Activated CD8-positive, alpha-beta T cell treated with anti-CD3 and anti-CD28 coated beads, Interleukin-2, amount 10 ng/mL, durations not matched to agents 7 days and 5 days (primary cell): ENCODE measurements around the gene WDTC1. TPM values are rescaled to one million over a fixed set of nuclear protein-coding genes. Genes with fewer than 3 reads are reported as not detected.

Experiments
- ATAC-seq: fragments of 150-1000 bp; cut with Tn5 transposase; one replicate; pipeline ENCODE4 v1.10.0; 2021; ENCODE audit warnings: moderate library complexity
- CTCF ChIA-PET: fragments of 350-600 bp; sonication (Branson Sonifier 250); formaldehyde crosslinking; loops from one replicate; lab custom pipeline; 2021; ENCODE audit warnings: antibody characterized with exemption; lab: Charles Lee
- POLR2A ChIA-PET: fragments of 350-600 bp; sonication (Branson Sonifier 250); formaldehyde crosslinking; loops from one replicate; lab custom pipeline; 2021; ENCODE audit warnings: antibody characterized with exemption; lab: Charles Lee
- DNase-seq: peaks from one replicate; pipeline ENCODE4 v3.0.0-alpha.2; 2020
- H3K27ac Mint-ChIP-seq: one replicate; pipeline ENCODE4 v1.8.0; 2021; ENCODE audit warnings: mild to moderate bottlenecking, mixed read lengths
- H3K27me3 Mint-ChIP-seq: one replicate; pipeline ENCODE4 v1.8.0; 2021; ENCODE audit warnings: low read depth, mixed read lengths
- H3K36me3 Mint-ChIP-seq: one replicate; pipeline ENCODE4 v1.8.0; 2021; ENCODE audit warnings: low read depth, mixed read lengths
- H3K4me1 Mint-ChIP-seq: one replicate; pipeline ENCODE4 v1.8.0; 2021; ENCODE audit warnings: low read depth, mixed read lengths
- H3K4me3 Mint-ChIP-seq: one replicate; pipeline ENCODE4 v1.8.0; 2021; ENCODE audit warnings: mild to moderate bottlenecking, mixed read lengths
- H3K9me3 Mint-ChIP-seq: one replicate; pipeline ENCODE4 v1.8.0; 2022; ENCODE audit warnings: mixed read lengths; ENCODE audit not compliant: insufficient read depth
- total RNA-seq, 2 experiments: library from RNA; stranded (reverse); gene quantifications; one replicate each; pipeline ENCODE4 v1.2.3, GENCODE V29; 2021

Gene WDTC1
- total RNA-seq, 2 experiments from 2014 or later = 24.7 to 25.0 TPM

DNA sequence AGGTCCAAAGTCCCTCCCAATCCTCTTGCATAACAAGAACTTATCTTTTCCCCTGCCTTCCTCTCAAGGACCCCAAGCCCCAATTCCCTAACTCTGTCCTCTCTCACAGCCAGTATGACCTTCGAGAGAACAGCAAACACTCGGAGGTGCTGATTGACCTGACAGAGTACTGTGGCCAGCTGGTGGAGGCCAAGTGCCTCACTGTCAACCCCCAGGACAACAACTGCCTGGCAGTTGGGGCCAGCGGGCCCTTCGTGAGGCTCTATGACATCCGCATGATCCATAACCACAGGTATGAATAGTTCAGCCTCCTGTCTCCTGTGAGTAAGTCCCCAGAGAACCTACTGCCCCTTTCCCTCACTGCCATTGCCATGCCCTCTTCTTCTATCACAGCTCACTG, 57.7 kb downstream of the WDTC1 start:
- ATAC-seq (no peak), DNase-seq (no peak)
- H3K27ac Mint-ChIP-seq = no peak overlapping the region
- ChIA-PET POLR2A (no interaction called here), CTCF (interaction anchor here (1.3 kb wide), 1 partner anchor 377 kb away, joined by 3 read pairs; no protein-coding TSS in a partner anchor)
- H3K9me3 Mint-ChIP-seq = no peaks in the 10 kb centered on the region
- H3K4me1 Mint-ChIP-seq = peaks cover 9% of the 10 kb centered on the region
- H3K36me3 Mint-ChIP-seq = peaks cover 10% of the 10 kb centered on the region
- no peaks in the 10 kb centered on the region for H3K27me3 Mint-ChIP-seq
- no peak overlapping the region for H3K4me3 Mint-ChIP-seq

DNA sequence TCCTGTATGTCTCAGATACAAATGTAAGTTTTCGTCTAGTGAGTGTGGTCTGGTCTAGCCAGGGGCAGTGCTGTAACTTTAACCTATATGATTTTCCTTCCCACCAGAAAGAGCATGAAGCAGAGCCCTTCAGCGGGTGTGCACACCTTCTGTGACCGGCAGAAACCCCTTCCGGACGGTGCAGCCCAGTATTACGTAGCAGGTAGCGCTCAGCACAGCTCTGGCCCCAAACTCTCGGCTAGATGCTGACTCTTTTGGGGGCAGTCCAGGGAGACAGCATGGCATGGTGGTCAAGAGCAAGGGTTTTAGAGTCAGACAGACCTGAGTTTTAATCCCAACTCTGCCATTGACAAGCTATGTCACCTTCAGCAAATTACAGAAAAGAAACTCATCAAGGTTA, 59.5 kb downstream of the WDTC1 start:
- peaks cover 4% of the 10 kb centered on the region for H3K36me3 Mint-ChIP-seq
- DNase-seq (no peak), ATAC-seq (no peak)
- POLR2A ChIA-PET = interaction anchor here (0.6 kb wide), 1 partner anchor 95 kb away, joined by 4 read pairs; no protein-coding TSS in a partner anchor
- H3K9me3 Mint-ChIP-seq = no peaks in the 10 kb centered on the region
- H3K4me3 Mint-ChIP-seq = no peak overlapping the region
- peaks cover 9% of the 10 kb centered on the region for H3K4me1 Mint-ChIP-seq
- CTCF ChIA-PET = interaction anchor here (0.7 to 10.6 kb wide), 12 partner anchors 8 to 313 kb away, joined by 3 to 266 read pairs (median 10); no protein-coding TSS in a partner anchor
- H3K27me3 Mint-ChIP-seq = no peaks in the 10 kb centered on the region
- H3K27ac Mint-ChIP-seq = no peak overlapping the region

DNA sequence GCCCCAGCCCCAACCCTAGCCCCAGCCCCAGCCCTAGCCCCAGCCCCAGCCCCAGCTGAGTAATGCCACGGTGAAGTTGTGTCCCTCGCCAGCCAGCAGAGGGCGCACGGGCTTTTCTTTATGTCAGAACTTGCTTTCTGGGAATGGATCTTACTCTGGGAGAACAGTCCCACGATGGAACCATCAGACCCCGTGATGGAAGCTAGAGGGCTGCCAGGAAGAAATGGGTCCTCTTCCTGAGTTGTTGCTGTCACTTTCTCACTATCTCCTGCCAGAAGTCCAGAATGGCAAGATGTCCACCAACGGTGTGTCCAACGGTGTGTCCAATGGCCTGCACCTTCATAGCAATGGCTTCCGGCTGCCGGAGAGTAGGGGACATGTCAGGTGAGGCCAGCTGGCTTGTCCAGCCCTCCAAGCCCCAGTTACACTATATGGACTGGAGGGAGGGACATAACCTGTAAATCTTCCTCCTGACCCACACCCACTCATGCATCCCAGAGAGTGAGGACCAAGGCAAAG, 62.4 kb downstream of the WDTC1 start:
- no peak overlapping the region for H3K4me3 Mint-ChIP-seq
- ChIA-PET CTCF (interaction anchor here (0.6 to 10.6 kb wide), 76 partner anchors 9 to 509 kb away, joined by 3 to 266 read pairs (median 5); partner anchors contain the start of genes AHDC1, CD164L2, SLC9A1 and WDTC1), POLR2A (interaction anchor here (0.6 to 0.9 kb wide), 3 partner anchors 60 to 343 kb away, joined by 3 to 5 read pairs (median 5); no protein-coding TSS in a partner anchor)
- no peaks in the 10 kb centered on the region for H3K9me3 Mint-ChIP-seq
- H3K4me1 Mint-ChIP-seq = peaks cover 9% of the 10 kb centered on the region
- ATAC-seq (peak; percentile 79), DNase-seq (peak; percentile 77)
- H3K36me3 Mint-ChIP-seq = peaks cover 4% of the 10 kb centered on the region
- H3K27ac Mint-ChIP-seq = no peak overlapping the region
- no peaks in the 10 kb centered on the region for H3K27me3 Mint-ChIP-seq

DNA sequence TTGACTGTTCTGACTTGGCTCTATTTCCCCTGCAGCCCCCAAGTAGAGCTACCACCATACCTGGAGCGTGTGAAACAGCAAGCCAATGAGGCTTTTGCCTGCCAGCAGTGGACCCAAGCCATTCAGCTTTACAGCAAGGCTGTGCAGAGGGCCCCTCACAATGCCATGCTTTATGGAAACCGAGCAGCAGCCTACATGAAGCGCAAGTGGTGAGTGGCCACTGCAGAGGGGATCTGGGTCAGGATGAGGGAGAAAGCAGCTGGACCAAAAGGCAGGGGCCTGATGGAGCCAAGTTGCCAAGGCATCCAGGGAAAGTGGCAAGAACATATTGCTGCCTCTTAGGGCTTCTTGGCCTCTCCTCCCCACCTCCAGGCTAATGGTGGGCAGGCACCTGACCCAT, 63.5 kb downstream of the WDTC1 start:
- no peak for DNase-seq
- Mint-ChIP-seq H3K9me3 (no peaks in the 10 kb centered on the region), H3K27me3 (no peaks in the 10 kb centered on the region), H3K27ac (no peak overlapping the region), H3K36me3 (peaks cover 2% of the 10 kb centered on the region), H3K4me1 (peaks cover 9% of the 10 kb centered on the region), H3K4me3 (no peak overlapping the region)
- ATAC-seq = no peak
- ChIA-PET CTCF (interaction anchor here (1.0 to 10.6 kb wide), 20 partner anchors 13 to 309 kb away, joined by 3 to 266 read pairs (median 16); partner anchors contain the start of gene AHDC1), POLR2A (interaction anchor here (0.6 kb wide), 1 partner anchor 98 kb away, joined by 3 read pairs; no protein-coding TSS in a partner anchor)

DNA sequence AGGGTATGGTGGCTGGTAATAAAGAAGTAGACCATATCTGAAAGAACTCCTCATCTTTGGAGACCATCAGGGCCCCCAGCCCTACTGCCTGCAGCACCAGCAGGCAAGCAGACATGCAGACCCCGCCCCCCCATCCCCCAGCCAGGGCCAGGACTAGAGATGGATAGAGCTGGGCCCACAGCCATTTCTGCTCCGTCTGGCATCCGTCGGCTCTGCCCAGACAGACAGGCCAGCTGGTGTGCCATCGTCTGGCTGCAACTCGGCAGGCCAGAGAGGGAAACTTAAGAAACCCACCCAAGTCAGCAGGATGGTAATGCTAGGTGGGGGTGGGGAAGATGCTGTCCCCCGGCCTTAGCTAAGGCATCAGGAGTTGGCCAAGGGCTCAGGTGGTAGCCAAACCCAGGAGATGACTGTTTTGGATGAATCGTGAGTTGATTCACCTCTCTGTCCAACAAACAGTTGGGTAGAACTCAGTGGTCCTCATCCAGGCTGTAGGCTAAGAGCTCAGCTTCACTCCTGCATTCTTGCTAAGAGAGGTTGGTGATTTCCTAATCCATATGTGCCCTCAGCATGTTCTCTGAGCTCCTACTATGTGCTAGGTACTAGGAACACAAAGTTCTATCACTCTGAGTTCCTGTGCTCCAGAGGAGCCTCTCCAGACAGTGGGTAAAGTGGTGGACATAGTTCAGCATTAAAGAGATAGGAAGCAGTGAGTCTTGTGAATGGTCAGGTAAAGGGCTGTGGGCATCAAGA, 64.4 kb downstream of the WDTC1 start:
- peaks cover 9% of the 10 kb centered on the region for H3K4me1 Mint-ChIP-seq
- ChIA-PET CTCF (interaction anchor here (1.1 to 10.6 kb wide), 18 partner anchors 8 to 308 kb away, joined by 3 to 266 read pairs (median 8); partner anchors contain the start of genes AHDC1 and GPR3), POLR2A (no interaction called here)
- no peaks in the 10 kb centered on the region for H3K9me3 Mint-ChIP-seq
- H3K27me3 Mint-ChIP-seq = no peaks in the 10 kb centered on the region
- no peak overlapping the region for H3K4me3 Mint-ChIP-seq
- DNase-seq = no peak
- H3K36me3 Mint-ChIP-seq = peaks cover 2% of the 10 kb centered on the region
- H3K27ac Mint-ChIP-seq = no peak overlapping the region
- no peak for ATAC-seq

DNA sequence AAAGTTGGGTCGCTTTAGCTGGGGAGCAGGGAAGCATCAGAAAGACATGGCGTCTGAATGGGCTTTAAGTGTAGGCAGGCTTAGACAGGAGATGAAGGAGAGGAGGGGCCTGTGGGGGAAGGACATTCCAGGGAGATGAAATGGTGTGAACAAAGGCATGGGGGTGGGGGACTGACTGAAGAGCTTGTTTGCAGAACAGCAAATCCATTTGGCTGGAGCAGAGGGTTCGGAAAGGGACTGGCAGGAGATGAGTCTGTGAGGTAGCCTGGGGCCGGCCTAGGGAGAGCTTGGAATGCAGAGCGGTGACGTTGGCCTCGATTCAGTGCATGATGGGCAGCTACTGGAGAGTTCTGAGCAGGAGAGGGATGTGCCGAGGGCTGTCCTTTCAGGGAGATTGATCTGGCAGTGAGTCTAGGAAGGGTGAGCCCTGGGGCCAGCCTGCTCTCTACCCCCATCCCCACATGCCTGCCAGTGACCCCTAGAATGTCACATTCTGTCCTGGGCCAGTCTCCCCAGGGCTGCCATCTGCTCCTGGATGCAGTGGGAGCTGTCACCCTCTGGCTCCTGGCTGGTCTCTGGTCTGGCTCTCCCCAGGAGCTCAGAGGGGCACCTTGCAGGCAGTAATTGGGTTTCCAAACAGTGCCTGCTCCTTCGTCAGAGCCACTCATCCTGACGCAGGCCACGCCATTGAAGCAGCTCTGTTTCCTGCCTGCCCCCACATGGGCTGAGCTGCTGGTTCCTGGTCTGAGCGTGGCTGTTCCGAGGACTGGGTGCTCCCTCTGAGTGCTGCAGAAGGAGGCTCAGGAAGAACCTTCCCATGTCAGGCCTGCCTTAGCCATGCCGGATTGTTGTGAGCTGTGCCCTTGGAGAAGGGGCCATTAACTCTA, 65.2 kb downstream of the WDTC1 start:
- ATAC-seq (no peak), DNase-seq (no peak)
- Mint-ChIP-seq H3K36me3 (peaks cover 2% of the 10 kb centered on the region), H3K27me3 (no peaks in the 10 kb centered on the region), H3K4me1 (peaks cover 9% of the 10 kb centered on the region), H3K9me3 (no peaks in the 10 kb centered on the region), H3K4me3 (no peak overlapping the region), H3K27ac (no peak overlapping the region)
- ChIA-PET CTCF (interaction anchor here (0.9 to 10.6 kb wide), 31 partner anchors 9 to 372 kb away, joined by 3 to 266 read pairs (median 8); partner anchors contain the start of genes AHDC1, GPR3, IFI6 and MAP3K6), POLR2A (no interaction called here)

DNA sequence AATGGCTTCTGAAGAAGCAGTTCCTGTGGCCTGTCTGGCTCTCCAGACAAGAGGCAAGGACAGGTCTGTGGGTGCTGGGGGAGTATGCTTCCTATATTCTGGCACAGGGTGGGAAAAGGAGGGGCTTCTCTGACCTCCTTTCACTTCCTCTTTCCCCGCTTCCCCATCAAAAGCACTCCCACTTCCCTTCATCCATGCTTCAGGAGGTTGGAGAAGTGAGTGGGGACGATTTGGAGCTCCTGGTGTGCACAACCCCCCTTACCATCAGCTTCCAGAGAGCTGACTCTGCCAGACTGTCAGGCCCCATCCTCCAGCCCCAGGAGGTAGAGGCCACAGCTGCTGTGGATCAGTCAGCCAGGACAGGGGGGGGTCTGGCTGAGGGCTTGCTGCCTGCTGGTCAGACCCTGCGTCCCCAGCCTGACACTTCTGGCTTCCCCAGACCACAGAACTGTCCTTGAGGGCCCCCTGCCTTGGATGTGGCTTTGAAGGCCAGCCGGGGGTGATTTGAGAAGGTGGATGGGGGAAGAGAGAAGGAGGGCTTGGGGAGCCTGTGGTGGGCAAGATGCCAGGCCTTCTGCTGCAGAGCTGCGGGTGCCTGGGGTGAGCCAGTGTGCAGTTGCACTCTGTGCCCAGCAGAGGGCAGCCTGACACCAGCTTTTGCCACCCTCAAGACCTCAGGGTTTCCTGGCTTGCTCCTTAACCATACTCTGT, 66.1 kb downstream of the WDTC1 start:
- no peak overlapping the region for H3K4me3 Mint-ChIP-seq
- peaks cover 9% of the 10 kb centered on the region for H3K4me1 Mint-ChIP-seq
- DNase-seq (peak; percentile 79), ATAC-seq (peak; percentile 83)
- H3K36me3 Mint-ChIP-seq = no peaks in the 10 kb centered on the region
- no peaks in the 10 kb centered on the region for H3K27me3 Mint-ChIP-seq
- no peak overlapping the region for H3K27ac Mint-ChIP-seq
- POLR2A ChIA-PET = interaction anchor here (0.6 kb wide), 2 partner anchors 159 to 296 kb away, joined by 3 to 6 read pairs; no protein-coding TSS in a partner anchor
- CTCF ChIA-PET = interaction anchor here (0.9 to 10.6 kb wide), 34 partner anchors 10 to 372 kb away, joined by 3 to 266 read pairs (median 5); partner anchors contain the start of genes AHDC1, GPR3, IFI6 and MAP3K6
- no peaks in the 10 kb centered on the region for H3K9me3 Mint-ChIP-seq

DNA sequence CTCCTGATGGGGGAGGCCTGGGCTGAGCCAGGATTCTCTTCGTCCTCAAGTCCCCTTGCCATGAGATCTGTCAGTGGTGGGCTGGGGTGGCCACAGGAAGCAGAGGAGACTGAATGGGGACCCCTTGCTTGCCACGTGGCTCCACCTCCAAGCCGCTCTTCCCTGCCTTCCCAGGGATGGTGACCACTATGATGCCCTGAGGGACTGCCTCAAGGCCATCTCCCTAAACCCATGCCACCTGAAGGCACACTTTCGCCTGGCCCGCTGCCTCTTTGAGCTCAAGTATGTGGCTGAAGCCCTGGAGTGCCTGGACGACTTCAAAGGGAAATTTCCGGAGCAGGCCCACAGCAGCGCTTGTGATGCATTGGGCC, 66.6 kb downstream of the WDTC1 start:
- Mint-ChIP-seq H3K36me3 (no peaks in the 10 kb centered on the region), H3K4me1 (peaks cover 5% of the 10 kb centered on the region), H3K4me3 (no peak overlapping the region), H3K27me3 (no peaks in the 10 kb centered on the region), H3K9me3 (no peaks in the 10 kb centered on the region), H3K27ac (no peak overlapping the region)
- ATAC-seq (no peak), DNase-seq (no peak)
- CTCF ChIA-PET = interaction anchor here (0.9 to 10.6 kb wide), 34 partner anchors 8 to 362 kb away, joined by 3 to 266 read pairs (median 5); partner anchors contain the start of genes AHDC1, GPR3, MAP3K6 and SYTL1
- POLR2A ChIA-PET = interaction anchor here (0.6 kb wide), 2 partner anchors 158 to 296 kb away, joined by 3 to 6 read pairs; no protein-coding TSS in a partner anchor

DNA sequence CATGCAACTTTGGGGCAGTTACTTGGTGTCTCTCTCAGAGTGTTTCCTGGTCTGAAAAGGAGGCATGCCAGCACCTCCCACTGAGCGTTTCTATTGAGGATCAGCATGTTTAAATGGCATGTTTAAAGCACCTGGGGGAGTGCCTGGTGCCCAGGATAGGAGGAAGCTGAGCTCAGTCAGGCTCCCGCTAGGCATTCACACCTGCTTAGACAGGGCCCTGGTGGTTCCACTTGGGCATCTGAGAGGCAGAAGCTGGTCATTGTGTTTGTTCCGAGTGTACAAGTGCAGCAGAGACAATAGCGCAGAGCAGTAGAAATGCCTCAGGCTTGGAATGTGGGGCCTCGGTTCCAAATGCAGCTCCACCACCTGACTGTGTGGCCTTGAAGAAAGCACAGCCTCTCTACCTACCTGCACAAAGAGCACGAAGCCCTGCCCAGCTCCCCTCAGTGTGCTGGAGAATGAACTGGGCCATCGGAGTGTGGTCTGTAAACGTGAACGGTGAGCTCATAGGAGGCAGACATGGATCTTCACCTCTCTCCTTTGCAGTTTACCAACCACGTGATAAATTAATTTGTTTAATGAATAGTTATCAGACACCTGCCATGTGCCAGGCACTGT, 67.3 kb downstream of the WDTC1 start:
- H3K4me1 Mint-ChIP-seq = no peaks in the 10 kb centered on the region

DNA sequence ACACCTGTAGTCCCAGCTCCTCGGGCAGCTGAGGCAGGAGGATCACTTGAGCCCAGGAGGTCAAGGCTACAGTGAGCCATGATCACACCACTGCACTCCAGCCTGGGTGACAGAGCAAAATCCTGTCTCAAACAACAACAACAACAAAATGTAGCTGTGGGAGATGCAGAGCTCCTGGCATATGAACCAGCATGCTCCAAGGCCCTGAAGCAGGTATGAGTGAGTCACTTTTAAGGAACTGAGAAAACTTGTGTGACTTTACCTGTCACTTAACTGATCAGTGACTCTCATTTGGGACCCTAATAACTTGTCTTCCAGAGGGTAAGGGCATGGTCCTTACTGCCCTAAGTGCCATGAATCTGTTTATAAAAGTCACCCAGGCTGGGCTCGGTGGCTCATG, 68.2 kb downstream of the WDTC1 start:
- Mint-ChIP-seq H3K27ac (no peak overlapping the region), H3K4me3 (no peak overlapping the region), H3K27me3 (no peaks in the 10 kb centered on the region), H3K36me3 (no peaks in the 10 kb centered on the region), H3K9me3 (no peaks in the 10 kb centered on the region), H3K4me1 (no peaks in the 10 kb centered on the region)
- no peak for DNase-seq
- no peak for ATAC-seq
- POLR2A ChIA-PET = interaction anchor here (1.6 kb wide), 1 partner anchor 54 kb away, joined by 4 read pairs; no protein-coding TSS in a partner anchor
- CTCF ChIA-PET = interaction anchor here (0.7 to 10.6 kb wide), 18 partner anchors 8 to 304 kb away, joined by 3 to 266 read pairs (median 18); partner anchors contain the start of genes AHDC1, GPR3 and MAP3K6

More for the DNA sequence above, 67.3 kb downstream of the WDTC1 start:
- ChIA-PET POLR2A (interaction anchor here (1.6 kb wide), 1 partner anchor 55 kb away, joined by 4 read pairs; no protein-coding TSS in a partner anchor), CTCF (interaction anchor here (0.7 to 10.6 kb wide), 27 partner anchors 8 to 362 kb away, joined by 3 to 266 read pairs (median 4); partner anchors contain the start of genes AHDC1, GPR3 and MAP3K6)
- H3K9me3 Mint-ChIP-seq = no peaks in the 10 kb centered on the region
- no peaks in the 10 kb centered on the region for H3K36me3 Mint-ChIP-seq
- no peak for ATAC-seq
- no peak overlapping the region for H3K4me3 Mint-ChIP-seq
- no peak overlapping the region for H3K27ac Mint-ChIP-seq
- H3K27me3 Mint-ChIP-seq = no peaks in the 10 kb centered on the region
- DNase-seq = no peak
